Measurements from ENCODE around the gene COL13A1. TPM values are rescaled to one million over a fixed set of nuclear protein-coding genes. Genes with fewer than 3 reads are reported as not detected.

Gene COL13A1
- total RNA-seq, 1 donor from 2014 or later: 2.5 TPM

GRCh38 chr10:69810675-69811397 is 9.1 kb downstream of the COL13A1 start:
- no peaks in the 10 kb centered on the region for H3K36me3 ChIP-seq
- H3K27me3 ChIP-seq (ENCODE audit: low read depth): no peaks in the 10 kb centered on the region
- H3K4me1 ChIP-seq: no peaks in the 10 kb centered on the region
- no peaks in the 10 kb centered on the region for H3K9me3 ChIP-seq (replicated peaks)
- DNase-seq: no peak
- H3K4me3 ChIP-seq: no peak overlapping the region
- intact Hi-C loops (cut with micrococcal nuclease): no loop called here
- no peak for TF ChIP-seq CTCF (IDR thresholded peaks at IDR 0.05; ENCODE audit: borderline replicate concordance)
- no peak overlapping the region for H3K27ac ChIP-seq (replicated peaks)

- no peak overlapping the region for H3K27ac ChIP-seq (replicated peaks)
- intact Hi-C loops (cut with micrococcal nuclease): no loop called here
- H3K4me3 ChIP-seq: no peak overlapping the region
- H3K27me3 ChIP-seq (ENCODE audit: low read depth): no peaks in the 10 kb centered on the region
- no peak for TF ChIP-seq CTCF (IDR thresholded peaks at IDR 0.05; ENCODE audit: borderline replicate concordance)
- DNase-seq: no peak
- H3K4me1 ChIP-seq: no peaks in the 10 kb centered on the region
- no peaks in the 10 kb centered on the region for H3K36me3 ChIP-seq
- no peaks in the 10 kb centered on the region for H3K9me3 ChIP-seq (replicated peaks)
Observed at GRCh38 chr10:69813632-69814031, 11.9 kb downstream of the COL13A1 start.

- no peak for TF ChIP-seq CTCF (IDR thresholded peaks at IDR 0.05; ENCODE audit: borderline replicate concordance)
- no peak for DNase-seq
- Histone ChIP-seq H3K4me1 (no peaks in the 10 kb centered on the region), H3K9me3 (replicated peaks) (no peaks in the 10 kb centered on the region), H3K36me3 (no peaks in the 10 kb centered on the region), H3K27me3 (ENCODE audit: low read depth) (no peaks in the 10 kb centered on the region), H3K27ac (replicated peaks) (no peak overlapping the region), H3K4me3 (no peak overlapping the region)
- intact Hi-C loops (cut with micrococcal nuclease): no loop called here
Observed at GRCh38 chr10:69814251-69814650, 12.5 kb downstream of the COL13A1 start.

GRCh38 chr10:69815104-69815503 is 13.4 kb downstream of the COL13A1 start:
- intact Hi-C loops (cut with micrococcal nuclease): no loop called here
- H3K27me3 ChIP-seq (ENCODE audit: low read depth): no peaks in the 10 kb centered on the region

DNA sequence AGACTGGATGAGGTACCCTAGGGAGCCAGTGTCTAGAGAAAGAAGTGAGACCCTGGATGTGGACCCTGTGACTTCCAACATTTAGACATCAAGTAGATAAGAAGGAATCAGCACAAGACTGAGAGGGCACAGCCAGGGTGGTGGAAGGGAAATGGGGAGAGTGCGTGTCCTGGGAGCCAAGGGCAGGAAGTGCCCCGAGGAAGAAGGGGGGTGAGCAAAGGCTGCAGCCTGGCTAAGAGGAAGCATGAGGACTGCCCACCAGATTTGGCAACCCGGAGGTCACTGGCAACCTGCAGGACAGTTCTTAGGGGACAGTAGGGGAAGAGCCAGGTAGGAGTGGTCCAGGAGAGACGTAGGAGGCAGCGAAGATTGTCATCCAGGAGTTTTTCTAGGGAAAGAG is 14.8 kb downstream of the COL13A1 start:
- no peak for DNase-seq
- Histone ChIP-seq H3K4me1 (no peaks in the 10 kb centered on the region), H3K36me3 (no peaks in the 10 kb centered on the region), H3K4me3 (no peak overlapping the region), H3K27me3 (ENCODE audit: low read depth) (no peaks in the 10 kb centered on the region), H3K27ac (replicated peaks) (no peak overlapping the region), H3K9me3 (replicated peaks) (no peaks in the 10 kb centered on the region)
- intact Hi-C loops (cut with micrococcal nuclease): no loop called here
- no peak for TF ChIP-seq CTCF (IDR thresholded peaks at IDR 0.05; ENCODE audit: borderline replicate concordance)

More at GRCh38 chr10:69815104-69815503, 13.4 kb downstream of the COL13A1 start:
- TF ChIP-seq CTCF (IDR thresholded peaks at IDR 0.05; ENCODE audit: borderline replicate concordance): no peak
- no peak overlapping the region for H3K4me3 ChIP-seq
- no peaks in the 10 kb centered on the region for H3K36me3 ChIP-seq
- no peaks in the 10 kb centered on the region for H3K9me3 ChIP-seq (replicated peaks)
- H3K4me1 ChIP-seq: no peaks in the 10 kb centered on the region
- H3K27ac ChIP-seq (replicated peaks): no peak overlapping the region
- no peak for DNase-seq
